Measurements from ENCODE around the gene SLC8B1. TPM values are rescaled to one million over a fixed set of nuclear protein-coding genes. Genes with fewer than 3 reads are reported as not detected.

Gene SLC8B1
- total RNA-seq, 1 experiment from 2014 or later, result 15.7 TPM

GRCh38 chr12:113371808-113372207 lies 36.9 kb upstream of the SLC8B1 start:
- intact Hi-C loops (cut with micrococcal nuclease), result no loop called here
- H3K4me1 Mint-ChIP-seq (ENCODE audit: insufficient read depth, unreplicated experiment), result no peaks in the 10 kb centered on the region
- H3K27ac Mint-ChIP-seq (ENCODE audit: low read depth, unreplicated experiment), result no peak overlapping the region
- H3K4me3 Mint-ChIP-seq (ENCODE audit: unreplicated experiment), result no peak overlapping the region
- POLR2A ChIA-PET, result no interaction called here
- CTCF ChIA-PET, result no interaction called here
- H3K36me3 Mint-ChIP-seq (ENCODE audit: insufficient read depth, unreplicated experiment), result peaks cover 8% of the 10 kb centered on the region
- H3K27me3 Mint-ChIP-seq (ENCODE audit: insufficient read depth, unreplicated experiment), result no peaks in the 10 kb centered on the region
- TF ChIP-seq CTCF (IDR thresholded peaks at IDR 0.05; ENCODE audit: unreplicated experiment), result no peak
- BruUV-seq (replicated peaks), result no TSS peak
- DNase-seq (ENCODE audit: unreplicated experiment), result no peak
- H3K9me3 Mint-ChIP-seq (ENCODE audit: unreplicated experiment), result no peaks in the 10 kb centered on the region

- no peak for TF ChIP-seq CTCF (IDR thresholded peaks at IDR 0.05; ENCODE audit: unreplicated experiment)
- intact Hi-C loops (cut with micrococcal nuclease), result no loop called here
- no peaks in the 10 kb centered on the region for H3K27me3 Mint-ChIP-seq (ENCODE audit: insufficient read depth, unreplicated experiment)
- H3K9me3 Mint-ChIP-seq (ENCODE audit: unreplicated experiment), result no peaks in the 10 kb centered on the region
- peaks cover 8% of the 10 kb centered on the region for H3K36me3 Mint-ChIP-seq (ENCODE audit: insufficient read depth, unreplicated experiment)
- H3K4me3 Mint-ChIP-seq (ENCODE audit: unreplicated experiment), result no peak overlapping the region
- DNase-seq (ENCODE audit: unreplicated experiment), result no peak
- no TSS peak for BruUV-seq (replicated peaks)
- H3K27ac Mint-ChIP-seq (ENCODE audit: low read depth, unreplicated experiment), result no peak overlapping the region
- ChIA-PET POLR2A (no interaction called here), CTCF (no interaction called here)
- H3K4me1 Mint-ChIP-seq (ENCODE audit: insufficient read depth, unreplicated experiment), result no peaks in the 10 kb centered on the region
These were observed 36.2 kb upstream of the SLC8B1 start for GRCh38 chr12:113370923-113371682.

GRCh38 chr12:113369391-113369985 lies 34.6 kb upstream of the SLC8B1 start:
- no peaks in the 10 kb centered on the region for H3K9me3 Mint-ChIP-seq (ENCODE audit: unreplicated experiment)
- intact Hi-C loops (cut with micrococcal nuclease), result no loop called here
- TF ChIP-seq CTCF (IDR thresholded peaks at IDR 0.05; ENCODE audit: unreplicated experiment), result no peak

GRCh38 chr12:113368331-113368730 lies 33.4 kb upstream of the SLC8B1 start:
- TF ChIP-seq CTCF (IDR thresholded peaks at IDR 0.05; ENCODE audit: unreplicated experiment), result no peak
- BruUV-seq (replicated peaks), result no TSS peak
- intact Hi-C loops (cut with micrococcal nuclease), result no loop called here
- no peak for DNase-seq (ENCODE audit: unreplicated experiment)
- Mint-ChIP-seq H3K9me3 (ENCODE audit: unreplicated experiment) (no peaks in the 10 kb centered on the region), H3K36me3 (ENCODE audit: insufficient read depth, unreplicated experiment) (no peaks in the 10 kb centered on the region), H3K4me3 (ENCODE audit: unreplicated experiment) (no peak overlapping the region), H3K4me1 (ENCODE audit: insufficient read depth, unreplicated experiment) (no peaks in the 10 kb centered on the region), H3K27me3 (ENCODE audit: insufficient read depth, unreplicated experiment) (no peaks in the 10 kb centered on the region), H3K27ac (ENCODE audit: low read depth, unreplicated experiment) (no peak overlapping the region)
- ChIA-PET POLR2A (no interaction called here), CTCF (no interaction called here)

More at GRCh38 chr12:113369391-113369985, 34.6 kb upstream of the SLC8B1 start:
- Mint-ChIP-seq H3K4me3 (ENCODE audit: unreplicated experiment) (no peak overlapping the region), H3K27me3 (ENCODE audit: insufficient read depth, unreplicated experiment) (no peaks in the 10 kb centered on the region), H3K36me3 (ENCODE audit: insufficient read depth, unreplicated experiment) (no peaks in the 10 kb centered on the region), H3K4me1 (ENCODE audit: insufficient read depth, unreplicated experiment) (no peaks in the 10 kb centered on the region), H3K27ac (ENCODE audit: low read depth, unreplicated experiment) (no peak overlapping the region)
- POLR2A ChIA-PET, result no interaction called here
- BruUV-seq (replicated peaks), result no TSS peak
- CTCF ChIA-PET, result interaction anchor here (0.5 to 0.9 kb wide), 4 partner anchors 46 to 63 kb away, joined by 3 to 4 read pairs (median 4); no protein-coding TSS in a partner anchor
- DNase-seq (ENCODE audit: unreplicated experiment), result no peak
